Activated naive CD8-positive, alpha-beta T cell treated with anti-CD3 and anti-CD28 coated beads, Interleukin-2, amount 50 U/mL, for 24 hours (primary cell): ENCODE data around the gene TTC7B.
"Not testable (repeated sequence)": the region's sequence is repeated elsewhere in the genome, so short reads cannot be mapped to it uniquely, and the experiment has no call there.

Experiments
- ATAC-seq: fragments of 150-1000 bp; cut with Tn5 transposase; one replicate; pipeline ENCODE4 v1.10.0; 2021
- DNase-seq: peaks from one replicate; pipeline ENCODE4 v3.0.0; 2021
- H3K27ac Mint-ChIP-seq: one replicate; pipeline ENCODE4 v1.8.0; 2021; ENCODE audit warnings: mild to moderate bottlenecking, mixed read lengths
- H3K27me3 Mint-ChIP-seq: one replicate; pipeline ENCODE4 v1.8.0; 2021; ENCODE audit warnings: mixed read lengths
- H3K36me3 Mint-ChIP-seq: one replicate; pipeline ENCODE4 v1.8.0; 2021; ENCODE audit warnings: low read depth, mixed read lengths
- H3K4me1 Mint-ChIP-seq: one replicate; pipeline ENCODE4 v1.8.0; 2021; ENCODE audit warnings: mixed read lengths
- H3K4me3 Mint-ChIP-seq: one replicate; pipeline ENCODE4 v1.8.0; 2021; ENCODE audit warnings: mild to moderate bottlenecking, moderate library complexity, mixed read lengths
- H3K9me3 Mint-ChIP-seq: one replicate; pipeline ENCODE4 v1.8.0; 2021; ENCODE audit warnings: mixed read lengths

TTC7B gene, protein sequence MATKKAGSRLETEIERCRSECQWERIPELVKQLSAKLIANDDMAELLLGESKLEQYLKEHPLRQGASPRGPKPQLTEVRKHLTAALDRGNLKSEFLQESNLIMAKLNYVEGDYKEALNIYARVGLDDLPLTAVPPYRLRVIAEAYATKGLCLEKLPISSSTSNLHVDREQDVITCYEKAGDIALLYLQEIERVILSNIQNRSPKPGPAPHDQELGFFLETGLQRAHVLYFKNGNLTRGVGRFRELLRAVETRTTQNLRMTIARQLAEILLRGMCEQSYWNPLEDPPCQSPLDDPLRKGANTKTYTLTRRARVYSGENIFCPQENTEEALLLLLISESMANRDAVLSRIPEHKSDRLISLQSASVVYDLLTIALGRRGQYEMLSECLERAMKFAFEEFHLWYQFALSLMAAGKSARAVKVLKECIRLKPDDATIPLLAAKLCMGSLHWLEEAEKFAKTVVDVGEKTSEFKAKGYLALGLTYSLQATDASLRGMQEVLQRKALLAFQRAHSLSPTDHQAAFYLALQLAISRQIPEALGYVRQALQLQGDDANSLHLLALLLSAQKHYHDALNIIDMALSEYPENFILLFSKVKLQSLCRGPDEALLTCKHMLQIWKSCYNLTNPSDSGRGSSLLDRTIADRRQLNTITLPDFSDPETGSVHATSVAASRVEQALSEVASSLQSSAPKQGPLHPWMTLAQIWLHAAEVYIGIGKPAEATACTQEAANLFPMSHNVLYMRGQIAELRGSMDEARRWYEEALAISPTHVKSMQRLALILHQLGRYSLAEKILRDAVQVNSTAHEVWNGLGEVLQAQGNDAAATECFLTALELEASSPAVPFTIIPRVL

DNA sequence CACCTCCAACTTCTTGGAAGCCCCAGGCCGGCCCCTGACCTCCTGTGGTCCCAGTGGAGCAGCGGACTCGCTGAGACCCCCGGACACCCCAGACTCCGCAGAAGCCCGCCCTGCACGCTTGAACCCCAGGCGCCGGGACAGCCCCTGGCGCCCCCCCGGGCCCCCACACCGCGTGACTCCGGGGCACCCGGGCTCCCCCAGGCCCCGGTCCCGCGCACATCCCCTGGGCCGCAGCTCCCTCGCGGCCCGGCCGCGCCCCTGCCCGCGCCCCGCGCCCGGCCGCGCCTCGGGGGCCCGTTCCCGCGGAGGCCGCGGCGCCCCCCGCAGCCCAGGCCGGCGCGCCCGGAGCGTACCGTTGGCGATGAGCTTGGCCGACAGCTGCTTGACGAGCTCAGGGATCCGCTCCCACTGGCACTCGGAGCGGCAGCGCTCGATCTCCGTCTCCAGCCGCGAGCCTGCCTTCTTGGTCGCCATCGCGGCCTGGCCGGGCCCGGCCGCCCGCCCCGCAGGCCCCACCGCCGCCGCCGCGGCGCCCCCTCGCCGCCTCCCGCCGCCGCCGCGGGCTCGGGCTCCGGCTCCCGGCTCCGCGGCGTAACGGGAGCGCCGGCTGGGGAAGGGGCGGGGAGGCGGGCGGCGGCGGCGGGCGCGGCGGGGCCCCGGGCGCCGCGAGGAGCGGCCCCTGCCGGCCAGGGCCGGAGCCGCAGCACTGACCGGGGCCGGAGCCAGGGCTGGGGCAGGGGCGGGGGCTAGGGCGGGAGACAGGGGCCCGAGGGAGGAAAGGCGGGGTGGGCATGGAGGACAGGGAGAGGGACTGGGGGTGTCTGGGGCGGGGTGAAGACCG is at the start of gene TTC7B:
Gene TTC7B, minus strand, starts transcription at position 609 of the 841 bp plus-strand sequence. Its CDS starts 135 bp downstream, at position 474.
- Mint-ChIP-seq H3K27me3 (peaks cover 22% of the 10 kb centered on the region), H3K4me3 (peak within 1 kb of the TSS; percentile 63), H3K27ac (no peak within 1 kb of the TSS), H3K4me1 (peaks cover 10% of the 10 kb centered on the region), H3K9me3 (no peaks in the 10 kb centered on the region), H3K36me3 (no peaks in the 10 kb centered on the region)
- peak; percentile 47 for DNase-seq
- ATAC-seq, result peak; percentile 15

DNA sequence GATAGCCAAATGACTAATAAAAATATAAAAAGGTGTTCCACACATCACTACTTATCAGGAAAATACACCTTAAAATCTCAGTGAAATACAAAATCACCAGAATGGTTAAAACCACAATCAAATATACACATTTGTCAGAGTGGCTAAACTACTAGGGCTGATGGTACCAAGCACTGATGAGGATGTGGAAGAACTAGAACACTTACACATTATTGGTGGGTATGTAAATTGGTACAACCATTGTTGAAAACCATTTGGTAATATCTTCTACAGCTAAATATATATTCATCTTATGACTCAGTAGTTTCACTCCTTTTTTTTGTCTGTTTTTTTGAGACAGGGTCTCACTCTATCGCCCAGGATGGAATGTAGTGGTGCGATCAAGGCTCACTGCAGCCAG is 48.5 kb upstream of the TTC7B start:
- peaks cover 3% of the 10 kb centered on the region for H3K36me3 Mint-ChIP-seq
- DNase-seq (no peak), ATAC-seq (no peak)
- H3K4me3 Mint-ChIP-seq, result no peak overlapping the region
- no peaks in the 10 kb centered on the region for H3K4me1 Mint-ChIP-seq
- H3K9me3 Mint-ChIP-seq, result no peaks in the 10 kb centered on the region
- no peak overlapping the region for H3K27ac Mint-ChIP-seq
- no peaks in the 10 kb centered on the region for H3K27me3 Mint-ChIP-seq

DNA sequence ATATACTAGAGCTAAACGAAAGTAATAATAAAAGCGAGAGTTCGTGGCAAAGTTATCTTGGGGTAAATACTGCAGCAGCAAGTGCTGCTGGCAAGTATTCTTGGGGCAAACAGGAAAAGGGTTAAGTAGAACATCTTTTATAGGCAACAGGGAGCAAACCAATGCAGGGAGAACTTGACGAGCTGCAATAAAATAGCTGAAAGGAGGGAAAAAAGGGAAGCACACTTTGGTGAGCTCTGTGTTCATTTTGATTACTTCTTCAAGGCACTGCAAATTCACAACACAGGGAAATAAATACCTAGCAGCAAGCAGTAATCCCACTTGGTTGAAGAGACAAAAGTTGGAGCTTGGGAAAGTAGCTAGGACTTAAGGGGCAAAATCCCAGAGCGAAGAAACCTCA is 42.3 kb upstream of the TTC7B start:
- Mint-ChIP-seq H3K9me3 (no peaks in the 10 kb centered on the region), H3K4me3 (no peak overlapping the region), H3K27ac (no peak overlapping the region), H3K27me3 (no peaks in the 10 kb centered on the region), H3K36me3 (peaks cover 3% of the 10 kb centered on the region), H3K4me1 (no peaks in the 10 kb centered on the region)
- no peak for ATAC-seq
- DNase-seq, result no peak

DNA sequence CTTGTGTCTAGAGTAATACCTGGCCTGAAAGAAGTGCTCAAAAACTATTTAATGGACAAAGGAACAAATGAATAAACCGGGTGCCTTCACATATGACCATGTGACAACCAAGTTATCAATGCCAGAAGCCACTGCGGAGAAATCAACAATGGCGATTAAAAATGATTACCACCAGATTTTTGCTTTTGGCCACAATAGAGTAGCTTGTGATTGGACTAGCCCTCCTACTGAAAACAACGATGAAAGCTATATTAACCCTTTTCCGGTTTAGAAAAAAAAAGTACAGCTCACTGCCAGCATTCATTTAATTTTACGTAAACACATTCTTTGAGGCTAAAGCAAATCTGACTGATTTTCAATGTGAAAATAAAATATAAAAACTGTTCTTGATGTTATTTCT is 41.6 kb upstream of the TTC7B start:
- Mint-ChIP-seq H3K36me3 (peaks cover 3% of the 10 kb centered on the region), H3K27me3 (no peaks in the 10 kb centered on the region), H3K9me3 (no peaks in the 10 kb centered on the region), H3K4me1 (no peaks in the 10 kb centered on the region), H3K4me3 (no peak overlapping the region), H3K27ac (no peak overlapping the region)
- ATAC-seq (no peak), DNase-seq (no peak)

DNA sequence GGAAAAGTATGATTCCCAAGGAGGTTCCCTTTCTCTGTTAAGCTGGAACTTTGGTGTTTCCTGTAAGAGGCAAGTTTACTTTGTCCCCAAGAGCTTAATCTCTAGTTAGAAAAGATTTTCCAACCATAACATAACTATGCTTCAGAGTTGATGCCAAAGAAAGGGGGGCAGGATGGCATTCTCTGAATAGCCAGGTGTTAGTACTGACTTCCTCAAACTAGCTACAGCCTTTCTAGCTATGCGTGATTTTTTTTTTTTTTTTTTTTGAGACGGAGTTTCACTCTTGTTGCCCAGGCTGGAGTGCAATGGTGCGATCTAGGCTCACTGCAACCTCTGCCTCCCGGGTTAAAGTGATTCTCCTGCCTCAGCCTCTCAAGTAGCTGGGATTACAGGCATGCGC is 39.9 kb upstream of the TTC7B start:
- H3K27me3 Mint-ChIP-seq, H3K4me1 Mint-ChIP-seq, H3K27ac Mint-ChIP-seq, DNase-seq, H3K36me3 Mint-ChIP-seq, H3K4me3 Mint-ChIP-seq, ATAC-seq, H3K9me3 Mint-ChIP-seq: not testable (repeated sequence)

DNA sequence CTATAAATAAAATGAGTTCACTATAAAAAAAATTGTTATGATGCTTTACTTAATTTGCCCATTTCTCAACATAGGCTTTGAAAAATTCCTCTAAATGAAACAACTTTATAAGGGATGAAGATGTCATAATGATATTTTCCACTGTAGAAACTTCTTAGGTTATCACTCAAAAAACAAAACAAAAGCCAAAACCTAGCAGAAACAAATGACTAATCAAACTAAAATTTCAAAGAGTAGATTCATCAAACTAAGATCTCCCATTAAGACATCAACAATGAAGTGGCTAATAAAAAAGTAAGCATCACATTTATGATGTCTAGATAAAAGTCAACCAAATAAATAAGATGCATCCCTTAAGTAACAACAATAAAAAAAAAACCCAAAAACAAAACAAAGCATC is 36.9 kb upstream of the TTC7B start:
- no peak overlapping the region for H3K27ac Mint-ChIP-seq
- H3K9me3 Mint-ChIP-seq, result no peaks in the 10 kb centered on the region
- DNase-seq (no peak), ATAC-seq (no peak)
- H3K4me3 Mint-ChIP-seq, result no peak overlapping the region
- H3K27me3 Mint-ChIP-seq, result no peaks in the 10 kb centered on the region
- no peaks in the 10 kb centered on the region for H3K4me1 Mint-ChIP-seq
- H3K36me3 Mint-ChIP-seq, result no peaks in the 10 kb centered on the region

DNA sequence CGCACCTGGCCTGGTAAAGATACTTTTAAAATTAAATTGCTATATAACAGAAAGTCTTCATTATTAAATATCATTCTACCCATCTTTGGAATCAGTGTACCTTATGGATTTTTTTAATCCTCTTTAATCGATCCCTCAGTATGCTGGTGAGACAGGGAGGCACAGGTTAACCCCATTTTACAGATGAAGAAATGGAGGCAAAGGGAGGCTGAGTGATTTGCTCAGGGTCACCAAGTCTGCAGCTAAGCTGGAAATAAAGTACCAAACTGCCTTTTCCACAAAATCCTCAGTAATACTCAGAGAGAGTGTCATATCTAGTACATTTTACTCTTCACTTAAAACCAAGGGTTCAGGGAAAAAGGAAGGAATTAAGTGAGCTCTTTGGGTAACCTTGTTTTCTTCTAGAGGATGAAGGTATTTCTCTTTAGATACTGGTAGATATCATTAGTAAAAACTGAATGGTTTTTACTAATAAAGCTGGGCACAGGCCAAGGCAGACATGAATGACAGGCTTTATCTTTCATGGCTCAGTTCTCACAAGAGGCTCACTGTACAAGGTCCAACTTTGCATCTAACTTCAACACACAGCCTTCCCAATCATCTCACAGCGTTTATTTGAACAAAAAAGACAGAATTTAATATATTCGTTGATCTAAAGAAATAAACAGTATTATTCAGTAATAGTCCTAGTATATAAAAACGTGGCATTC is 35.3 kb upstream of the TTC7B start:
- DNase-seq, result no peak

DNA sequence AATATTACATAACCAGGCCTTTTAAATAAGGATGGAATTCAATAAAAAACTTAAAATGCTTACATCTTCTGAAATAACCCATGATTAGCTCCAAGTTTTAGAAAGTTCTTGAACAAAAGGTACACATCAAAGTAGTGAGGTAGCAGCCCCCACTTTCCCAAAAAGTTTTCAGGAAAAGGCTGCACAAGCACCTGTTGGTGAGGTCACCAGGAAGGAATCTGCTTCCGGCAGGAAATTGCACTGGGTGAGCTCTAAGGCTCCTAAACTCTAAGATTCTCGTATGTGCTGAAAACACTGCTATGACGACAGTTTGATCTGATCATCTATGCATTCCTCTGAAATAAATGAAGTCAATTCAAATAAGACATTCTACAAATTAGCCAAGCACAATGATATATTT is 34.3 kb upstream of the TTC7B start:
- no peak overlapping the region for H3K27ac Mint-ChIP-seq
- no peaks in the 10 kb centered on the region for H3K4me1 Mint-ChIP-seq
- no peaks in the 10 kb centered on the region for H3K27me3 Mint-ChIP-seq
- H3K36me3 Mint-ChIP-seq, result no peaks in the 10 kb centered on the region
- ATAC-seq, result no peak
- no peak overlapping the region for H3K4me3 Mint-ChIP-seq
- H3K9me3 Mint-ChIP-seq, result no peaks in the 10 kb centered on the region
- no peak for DNase-seq

More for the DNA sequence above, 35.3 kb upstream of the TTC7B start:
- no peaks in the 10 kb centered on the region for H3K9me3 Mint-ChIP-seq
- H3K36me3 Mint-ChIP-seq, result no peaks in the 10 kb centered on the region
- no peaks in the 10 kb centered on the region for H3K27me3 Mint-ChIP-seq
- H3K4me3 Mint-ChIP-seq, result no peak overlapping the region
- no peaks in the 10 kb centered on the region for H3K4me1 Mint-ChIP-seq
- ATAC-seq, result no peak
- H3K27ac Mint-ChIP-seq, result no peak overlapping the region

DNA sequence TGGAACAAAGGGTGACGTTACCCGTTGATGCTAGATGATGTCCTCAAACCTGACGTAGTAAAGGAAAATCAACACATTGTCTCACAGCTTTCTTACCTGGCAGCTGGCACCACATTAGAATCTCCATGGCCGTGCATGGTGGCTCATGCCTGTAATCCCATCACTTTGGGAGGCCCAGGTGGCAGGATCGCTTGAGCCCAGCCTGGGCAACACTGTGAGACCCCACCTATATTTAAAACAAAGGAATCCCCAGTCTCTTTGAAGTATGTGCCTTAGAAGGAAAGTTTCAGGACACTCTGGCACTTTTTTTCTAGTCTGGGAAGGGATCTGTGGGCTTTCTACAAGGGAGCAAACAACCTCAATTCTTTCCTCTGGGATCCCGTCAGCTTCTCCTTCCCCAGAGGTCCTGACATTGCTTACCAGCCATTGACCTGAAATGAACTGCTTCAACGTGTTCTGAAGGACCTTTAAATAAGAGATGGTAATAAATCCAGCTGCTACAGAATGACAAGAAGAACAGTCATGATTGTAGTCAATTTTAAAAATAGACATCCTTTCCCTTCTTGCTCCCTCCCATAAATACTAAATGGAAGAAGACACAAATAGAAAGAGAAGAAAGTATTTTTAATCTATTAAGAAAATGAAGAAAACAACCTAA is 33.7 kb upstream of the TTC7B start:
- no peaks in the 10 kb centered on the region for H3K27me3 Mint-ChIP-seq
- no peak for ATAC-seq
- no peaks in the 10 kb centered on the region for H3K4me1 Mint-ChIP-seq
- H3K27ac Mint-ChIP-seq, result no peak overlapping the region
- H3K9me3 Mint-ChIP-seq, result no peaks in the 10 kb centered on the region
- no peaks in the 10 kb centered on the region for H3K36me3 Mint-ChIP-seq
- no peak overlapping the region for H3K4me3 Mint-ChIP-seq
- no peak for DNase-seq

DNA sequence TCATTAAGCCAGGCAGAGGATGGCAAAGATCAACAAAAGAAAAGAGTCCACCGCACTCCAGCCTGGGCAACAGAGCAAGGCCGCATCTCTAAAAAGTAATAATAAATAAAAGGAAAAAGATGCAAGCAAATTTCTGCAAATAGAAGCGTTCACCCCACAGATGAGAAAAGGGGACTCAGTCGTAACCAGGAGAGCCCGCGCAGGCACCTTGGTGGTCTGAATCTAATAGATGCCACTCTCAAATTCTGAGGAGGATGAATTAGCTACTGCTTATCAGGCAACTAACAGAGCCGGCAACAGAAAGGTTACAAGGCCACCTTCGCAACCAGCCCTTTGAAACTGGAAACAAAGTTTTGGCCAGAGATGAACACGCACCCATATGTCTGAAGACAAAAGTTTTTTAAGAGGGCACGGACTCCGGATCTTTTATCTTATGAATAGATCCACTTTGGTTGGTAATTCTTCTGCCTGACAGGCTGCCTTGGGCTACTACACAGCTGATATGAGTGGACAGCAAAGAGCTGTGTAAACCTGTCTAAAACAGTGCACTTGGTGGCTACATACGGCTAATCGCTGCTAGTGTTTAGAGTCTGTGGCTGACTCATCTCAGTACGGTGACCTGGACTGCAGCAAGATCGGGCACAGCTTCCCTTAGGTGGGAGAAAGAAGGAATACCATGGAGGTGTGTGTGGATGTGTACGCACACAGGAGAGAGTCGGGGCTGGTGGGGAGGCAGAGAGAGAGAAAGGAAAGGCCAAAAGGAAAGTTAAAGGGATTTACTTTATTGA is 32.9 kb upstream of the TTC7B start:
- ATAC-seq (no peak), DNase-seq (no peak)
- Mint-ChIP-seq H3K27me3 (no peaks in the 10 kb centered on the region), H3K4me1 (no peaks in the 10 kb centered on the region), H3K36me3 (no peaks in the 10 kb centered on the region), H3K4me3 (no peak overlapping the region), H3K27ac (no peak overlapping the region), H3K9me3 (no peaks in the 10 kb centered on the region)

DNA sequence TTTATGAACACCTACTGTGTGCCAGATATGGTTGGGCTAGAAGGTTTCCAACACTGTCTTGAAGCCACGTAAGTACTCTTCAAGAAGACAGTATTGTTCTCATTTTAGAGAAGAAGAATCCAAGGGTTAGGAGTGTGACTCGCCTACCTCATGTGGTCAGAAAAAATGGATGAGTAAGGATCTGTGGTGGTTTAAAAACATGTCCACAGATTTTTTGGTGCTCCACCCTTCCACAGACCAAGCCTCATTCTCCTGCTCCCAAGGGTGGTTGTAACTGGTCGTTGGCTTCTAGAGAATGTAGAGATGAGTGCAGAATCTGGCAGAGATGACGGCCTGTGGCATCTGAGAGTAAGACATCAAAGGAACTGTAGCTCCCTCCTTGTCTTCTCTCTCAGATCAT is 30.3 kb upstream of the TTC7B start:
- no peak overlapping the region for H3K4me3 Mint-ChIP-seq
- no peaks in the 10 kb centered on the region for H3K27me3 Mint-ChIP-seq
- ATAC-seq (no peak), DNase-seq (no peak)
- H3K4me1 Mint-ChIP-seq, result peaks cover 3% of the 10 kb centered on the region
- no peaks in the 10 kb centered on the region for H3K36me3 Mint-ChIP-seq
- H3K9me3 Mint-ChIP-seq, result no peaks in the 10 kb centered on the region
- no peak overlapping the region for H3K27ac Mint-ChIP-seq

DNA sequence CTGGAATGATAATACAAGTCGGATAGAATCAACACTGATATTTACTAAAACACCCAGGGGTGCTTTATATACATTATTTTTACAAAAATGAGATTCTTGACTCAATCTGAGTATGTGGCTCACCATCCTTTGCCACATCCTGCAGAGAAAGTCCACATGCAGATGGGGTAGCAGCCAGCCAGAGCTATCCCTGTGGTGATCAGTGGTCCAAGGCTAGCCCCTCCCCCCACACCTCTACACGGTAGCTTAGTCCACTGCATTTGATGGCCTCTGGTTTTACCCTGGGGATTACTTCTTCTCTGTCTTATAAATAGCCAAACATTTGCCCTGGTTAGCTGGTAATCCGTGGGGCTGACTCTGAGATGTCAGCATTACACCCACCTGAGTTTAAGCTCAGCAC is 28.1 kb upstream of the TTC7B start:
- H3K27me3 Mint-ChIP-seq, result peaks cover under 1% of the 10 kb centered on the region

DNA sequence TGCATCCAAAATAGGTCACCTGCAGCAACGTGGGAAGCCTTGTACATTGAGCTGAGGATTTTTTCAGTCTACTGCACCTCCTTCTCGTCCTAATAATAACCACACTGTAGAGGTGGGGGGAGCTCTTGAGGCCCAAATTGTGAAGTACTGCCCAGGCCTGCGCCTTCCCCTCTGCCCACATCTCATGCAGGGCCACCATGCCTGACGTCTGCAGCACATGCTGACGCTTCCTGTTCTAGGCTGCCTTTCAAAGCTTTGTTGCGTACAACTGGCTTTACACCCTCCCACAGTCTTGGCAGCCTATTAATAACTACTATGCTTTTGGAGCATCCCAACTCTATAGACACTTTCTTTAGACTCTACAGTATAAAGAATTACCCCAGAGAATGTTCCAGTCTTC is 26.5 kb upstream of the TTC7B start:
- Mint-ChIP-seq H3K4me1 (peaks cover 3% of the 10 kb centered on the region), H3K27me3 (peaks cover 2% of the 10 kb centered on the region), H3K9me3 (no peaks in the 10 kb centered on the region), H3K27ac (no peak overlapping the region), H3K4me3 (no peak overlapping the region), H3K36me3 (no peaks in the 10 kb centered on the region)
- DNase-seq (no peak), ATAC-seq (no peak)

More for the DNA sequence above, 28.1 kb upstream of the TTC7B start:
- ATAC-seq (no peak), DNase-seq (no peak)
- H3K4me3 Mint-ChIP-seq, result no peak overlapping the region
- H3K9me3 Mint-ChIP-seq, result no peaks in the 10 kb centered on the region
- H3K4me1 Mint-ChIP-seq, result peaks cover 3% of the 10 kb centered on the region
- no peaks in the 10 kb centered on the region for H3K36me3 Mint-ChIP-seq
- no peak overlapping the region for H3K27ac Mint-ChIP-seq
